GM12875 (cell line): ENCODE measurements around the gene IL10RB.
"Not testable (repeated sequence)": the region's sequence is repeated elsewhere in the genome, so short reads cannot be mapped to it uniquely, and the experiment has no call there.

Experiments
- H3K4me3 ChIP-seq: one replicate; pipeline ENCODE4 v1.5.1; 2011; ENCODE audit warnings: low read depth, low read length, control low read depth
- TF ChIP-seq, protein P1 (sequence below): IDR thresholded peaks from 2 replicates; pipeline ENCODE4 v1.5.1; 2011; ENCODE audit warnings: low read depth, mild to moderate bottlenecking, control low read depth, inconsistent platforms, low read length, moderate library complexity, borderline replicate concordance; ENCODE audit not compliant: insufficient read depth

IL10RB gene

DNA sequence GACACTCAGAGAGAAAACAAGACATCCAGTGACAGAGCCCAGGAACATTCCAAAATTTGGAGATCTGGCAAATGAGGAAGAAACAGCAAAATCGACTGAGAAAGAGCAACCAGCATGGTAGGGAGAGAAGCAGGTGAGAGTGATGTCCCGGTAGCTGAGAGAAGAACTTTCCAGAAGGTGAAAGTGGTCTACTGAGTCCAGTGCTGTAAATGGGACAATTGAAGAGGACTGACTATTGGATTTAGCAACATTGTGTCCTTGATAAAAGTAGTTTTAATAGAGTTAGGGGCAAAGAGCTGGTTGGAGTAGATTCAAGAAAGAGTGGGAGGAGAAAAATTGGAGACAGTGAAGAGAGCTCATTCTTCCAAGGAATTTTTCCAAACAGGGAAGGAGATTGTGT, 15.0 kb upstream of the IL10RB start:
- H3K4me3 ChIP-seq: no peak overlapping the region
- TF ChIP-seq, protein P1, sequence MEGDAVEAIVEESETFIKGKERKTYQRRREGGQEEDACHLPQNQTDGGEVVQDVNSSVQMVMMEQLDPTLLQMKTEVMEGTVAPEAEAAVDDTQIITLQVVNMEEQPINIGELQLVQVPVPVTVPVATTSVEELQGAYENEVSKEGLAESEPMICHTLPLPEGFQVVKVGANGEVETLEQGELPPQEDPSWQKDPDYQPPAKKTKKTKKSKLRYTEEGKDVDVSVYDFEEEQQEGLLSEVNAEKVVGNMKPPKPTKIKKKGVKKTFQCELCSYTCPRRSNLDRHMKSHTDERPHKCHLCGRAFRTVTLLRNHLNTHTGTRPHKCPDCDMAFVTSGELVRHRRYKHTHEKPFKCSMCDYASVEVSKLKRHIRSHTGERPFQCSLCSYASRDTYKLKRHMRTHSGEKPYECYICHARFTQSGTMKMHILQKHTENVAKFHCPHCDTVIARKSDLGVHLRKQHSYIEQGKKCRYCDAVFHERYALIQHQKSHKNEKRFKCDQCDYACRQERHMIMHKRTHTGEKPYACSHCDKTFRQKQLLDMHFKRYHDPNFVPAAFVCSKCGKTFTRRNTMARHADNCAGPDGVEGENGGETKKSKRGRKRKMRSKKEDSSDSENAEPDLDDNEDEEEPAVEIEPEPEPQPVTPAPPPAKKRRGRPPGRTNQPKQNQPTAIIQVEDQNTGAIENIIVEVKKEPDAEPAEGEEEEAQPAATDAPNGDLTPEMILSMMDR: no peak

DNA sequence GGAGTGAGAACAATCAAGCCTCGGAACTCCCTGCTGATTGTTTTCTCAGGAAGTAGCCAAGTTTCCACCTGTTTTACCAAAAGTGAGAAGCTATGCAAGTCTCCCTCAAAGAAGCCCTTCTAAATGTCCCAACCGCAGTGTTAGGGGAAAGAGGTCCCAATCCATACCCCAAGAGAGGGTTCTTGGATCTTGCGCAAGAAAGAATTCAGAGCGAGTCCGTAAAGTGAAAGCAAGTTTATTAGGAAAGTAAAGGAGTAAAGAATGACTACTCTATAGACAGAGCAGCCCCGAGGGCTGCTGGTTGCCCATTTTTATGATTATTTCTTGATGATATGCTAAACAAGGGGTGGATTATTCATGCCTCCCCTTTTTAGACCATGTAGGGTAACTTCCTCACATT, 12.8 kb upstream of the IL10RB start:
- not testable (repeated sequence) for H3K4me3 ChIP-seq

DNA sequence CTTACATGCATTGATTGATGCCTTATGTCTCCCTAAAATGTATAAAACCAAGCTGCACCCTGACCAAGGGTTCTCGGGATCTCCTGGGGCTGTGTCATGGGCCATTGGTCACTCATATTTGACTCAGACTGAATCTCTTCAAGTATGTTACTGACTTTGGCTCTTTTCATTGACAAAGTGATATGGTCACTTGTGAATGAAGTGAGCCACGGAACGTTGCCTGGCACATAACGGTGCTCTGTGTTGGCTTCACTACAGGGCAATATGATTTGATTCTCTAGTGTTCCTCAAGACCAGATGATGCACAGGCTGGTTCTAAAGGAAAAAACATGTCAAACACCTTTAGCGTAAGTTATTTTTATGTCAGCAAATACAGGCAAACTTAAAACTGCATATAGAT, 11.4 kb upstream of the IL10RB start:
- no peak overlapping the region for H3K4me3 ChIP-seq
- TF ChIP-seq, protein P1: no peak

DNA sequence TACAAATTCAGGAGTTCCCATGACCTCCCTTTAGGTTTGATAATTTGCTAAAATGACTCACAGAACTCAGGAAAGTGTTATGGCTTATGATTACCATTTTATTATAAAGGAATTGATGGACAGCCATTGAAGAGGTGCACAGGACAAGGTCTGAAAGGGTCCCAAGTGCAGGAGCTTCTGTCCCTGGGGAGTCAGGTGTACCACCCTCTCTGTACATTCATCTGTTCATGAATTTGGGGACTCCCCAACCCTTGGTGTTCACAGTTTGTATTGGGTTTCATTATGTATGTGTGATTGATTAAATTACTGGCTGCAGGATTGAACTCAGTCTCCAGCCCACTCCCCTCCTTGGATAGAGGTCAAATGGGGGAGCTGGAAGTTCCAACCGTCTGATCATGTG, 10.8 kb upstream of the IL10RB start:
- TF ChIP-seq, protein P1: no peak
- no peak overlapping the region for H3K4me3 ChIP-seq

DNA sequence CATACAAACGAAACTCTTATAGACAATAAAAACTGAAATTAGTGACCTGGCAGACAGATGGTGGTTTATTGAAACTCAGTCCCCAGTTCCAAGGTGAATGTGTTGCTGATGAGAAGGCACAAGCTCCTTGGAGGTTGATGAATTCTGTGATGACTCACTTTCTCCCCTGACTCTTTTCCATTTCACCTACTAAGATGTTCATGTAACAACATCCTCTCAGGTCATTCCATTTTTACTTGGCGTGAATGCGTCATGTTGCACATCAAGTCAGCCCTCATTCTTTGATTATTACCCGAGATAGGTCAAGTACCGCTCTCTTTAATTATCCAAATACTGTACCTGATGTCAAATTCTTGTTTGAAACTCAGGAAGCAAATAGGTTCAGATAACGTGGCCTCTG, 10.1 kb upstream of the IL10RB start:
- no peak overlapping the region for H3K4me3 ChIP-seq
- TF ChIP-seq, protein P1: no peak

DNA sequence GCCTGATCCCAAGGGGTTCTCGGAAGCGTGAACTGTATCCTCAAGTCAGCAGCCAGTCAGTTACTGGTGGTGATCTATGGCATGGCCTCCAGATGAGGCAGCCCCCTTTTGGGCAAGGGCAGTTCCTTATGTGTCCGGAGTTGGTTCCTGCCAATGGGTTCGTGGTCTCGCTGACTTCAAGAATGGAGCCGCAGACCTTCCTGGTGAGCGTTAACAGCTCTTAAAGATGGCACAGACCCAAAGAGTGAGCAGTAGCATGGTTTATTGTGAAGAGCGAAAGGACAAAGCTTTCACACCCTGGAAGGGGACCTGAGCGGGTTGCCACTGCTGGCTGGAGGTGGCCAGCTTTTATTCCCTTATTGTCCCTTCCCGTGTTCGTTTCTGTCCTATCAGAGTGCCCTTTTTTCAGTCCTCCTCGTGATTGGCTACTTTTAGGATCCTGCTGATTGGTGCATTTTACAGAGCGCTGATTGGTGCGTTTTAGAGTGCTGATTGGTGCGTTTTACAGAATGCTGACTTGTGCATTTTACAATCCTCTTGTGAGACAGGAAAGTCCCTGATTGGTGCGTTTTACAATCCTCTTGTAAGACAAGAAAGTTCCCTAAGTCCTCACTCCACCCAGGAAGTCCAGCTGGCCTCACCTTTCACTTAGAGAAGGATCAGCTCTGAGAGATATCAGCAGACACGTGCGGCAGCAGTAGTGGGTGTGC, 8.9 kb upstream of the IL10RB start:
- no peak overlapping the region for H3K4me3 ChIP-seq
- TF ChIP-seq, protein P1: no peak

DNA sequence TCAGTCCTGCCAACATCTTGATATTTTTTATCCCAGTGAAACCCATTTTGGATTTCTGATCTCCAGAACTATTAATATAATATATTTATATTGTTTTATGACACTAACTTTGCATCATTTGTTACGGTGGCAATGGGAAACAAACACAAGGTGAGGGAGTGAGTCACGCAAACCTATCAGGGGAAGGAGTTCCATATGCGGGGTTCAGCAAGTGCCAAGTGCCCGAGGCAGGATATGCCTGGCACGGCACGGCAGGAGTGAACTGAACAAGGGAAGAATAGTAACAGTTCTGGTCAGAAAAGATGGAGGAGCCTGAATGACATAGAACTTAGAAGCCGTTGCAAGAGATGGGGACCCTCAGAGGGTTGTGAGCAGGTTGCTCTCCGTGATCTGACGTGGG, 7.7 kb upstream of the IL10RB start:
- H3K4me3 ChIP-seq: no peak overlapping the region
- TF ChIP-seq, protein P1: no peak

DNA sequence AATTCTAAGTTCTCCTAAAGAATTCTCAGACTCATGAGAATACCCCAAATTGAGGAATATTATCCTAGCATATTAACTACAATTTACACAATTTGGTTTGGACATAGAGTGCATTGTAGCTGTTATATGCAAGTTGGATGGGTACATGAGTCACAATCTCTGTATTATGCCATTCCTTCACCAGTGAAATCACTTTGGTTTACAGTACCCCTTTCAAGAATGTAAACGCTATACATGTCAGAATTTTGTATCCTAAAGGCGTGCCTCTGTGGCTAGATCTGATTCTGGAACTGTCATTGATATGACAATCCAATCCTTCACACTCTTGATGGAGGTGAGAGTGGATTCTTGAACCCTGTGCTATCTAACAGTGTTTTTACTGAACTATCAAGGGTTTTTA, 6.7 kb upstream of the IL10RB start:
- no peak overlapping the region for H3K4me3 ChIP-seq

More for the DNA sequence above, 6.7 kb upstream of the IL10RB start:
- TF ChIP-seq, protein P1: no peak
